SU-DHL-6 (cell line): ENCODE results near the gene IFITM1.

ENCODE experiments used
- H2AFZ ChIP-seq: fragments of 200-600 bp; sonication (generic); 2 replicates; pipeline ENCODE4 v1.6.1; 2014; ENCODE audit warnings: low read depth, mild to moderate bottlenecking, moderate library complexity, mixed read lengths, antibody characterized with exemption, low read length; ENCODE audit not compliant: severe bottlenecking
- H3F3A ChIP-seq: fragments of 200-600 bp; shearing (Covaris generic); 2 replicates; pipeline ENCODE4 v1.6.0; 2016; ENCODE audit warnings: antibody characterized with exemption, mild to moderate bottlenecking; ENCODE audit not compliant: insufficient read depth
- H3K27ac ChIP-seq: fragments of 200-600 bp; sonication (generic); 2 replicates; pipeline ENCODE4 v1.5.1; 2016; ENCODE audit warnings: low read depth, mild to moderate bottlenecking, low read length, moderate library complexity, mixed read lengths
- H3K27me3 ChIP-seq: fragments of 200-600 bp; sonication (generic), shearing (Covaris generic); 2 replicates; pipeline ENCODE4 v1.6.0; 2014; ENCODE audit warnings: mild to moderate bottlenecking, low read length
- H3K36me3 ChIP-seq: fragments of 200-600 bp; sonication (generic); 2 replicates; pipeline ENCODE4 v1.6.1; 2014; ENCODE audit warnings: mild to moderate bottlenecking, low read length, mixed read lengths
- H3K4me2 ChIP-seq: fragments of 300-600, 200-600 bp; shearing (Covaris generic), sonication (generic); 2 replicates; pipeline ENCODE4 v1.6.0; 2014; ENCODE audit warnings: low read length, low read depth, mild to moderate bottlenecking; ENCODE audit not compliant: poor library complexity, severe bottlenecking
- H3K4me3 ChIP-seq: fragments of 200-600 bp; sonication (generic); 2 replicates; pipeline ENCODE4 v1.5.1; 2014; ENCODE audit warnings: antibody characterized with exemption, low read length, mild to moderate bottlenecking, mixed read lengths; ENCODE audit not compliant: insufficient read depth, poor library complexity, severe bottlenecking
- H3K79me2 ChIP-seq: fragments of 200-600 bp; sonication (generic); 2 replicates; pipeline ENCODE4 v1.6.1; 2014; ENCODE audit warnings: mild to moderate bottlenecking, low read length, moderate library complexity; ENCODE audit not compliant: insufficient read depth
- H3K9ac ChIP-seq: fragments of 200-600 bp; sonication (generic); 2 replicates; pipeline ENCODE4 v1.7.0; 2014; ENCODE audit warnings: mild to moderate bottlenecking, low read length
- H3K9me2 ChIP-seq: fragments of 200-600 bp; sonication (generic); replicated peaks from 2 replicates; pipeline ENCODE4 v1.6.1; 2014; ENCODE audit warnings: low read length; ENCODE audit not compliant: insufficient read depth
- H3K9me3 ChIP-seq: fragments of 200-600 bp; sonication (generic); 2 replicates; pipeline ENCODE4 v1.6.1; 2014; ENCODE audit warnings: low read length, mixed read lengths; ENCODE audit not compliant: insufficient read depth
- H4K20me1 ChIP-seq: fragments of 200-600 bp; sonication (generic); 2 replicates; pipeline ENCODE4 v1.6.1; 2014; ENCODE audit warnings: low read depth, mild to moderate bottlenecking, antibody characterized with exemption, low read length, moderate library complexity, mixed read lengths
- EZH2phosphoT487 ChIP-seq: fragments of 200-600 bp; sonication (generic), shearing (Covaris generic); conservative IDR thresholded peaks from 2 replicates; pipeline ENCODE4 v1.6.1; 2018; ENCODE audit warnings: mild to moderate bottlenecking, antibody characterized with exemption, low read length, moderate library complexity, mixed read lengths
- TF ChIP-seq, protein P1 (sequence below): fragments of 200-600 bp; sonication (generic); IDR thresholded peaks from one replicate; pipeline ENCODE4 v1.5.1; 2017; ENCODE audit warnings: antibody characterized with exemption, mild to moderate bottlenecking, low read length, moderate library complexity; ENCODE audit not compliant: insufficient read depth, poor library complexity, severe bottlenecking

The IFITM1 gene

DNA sequence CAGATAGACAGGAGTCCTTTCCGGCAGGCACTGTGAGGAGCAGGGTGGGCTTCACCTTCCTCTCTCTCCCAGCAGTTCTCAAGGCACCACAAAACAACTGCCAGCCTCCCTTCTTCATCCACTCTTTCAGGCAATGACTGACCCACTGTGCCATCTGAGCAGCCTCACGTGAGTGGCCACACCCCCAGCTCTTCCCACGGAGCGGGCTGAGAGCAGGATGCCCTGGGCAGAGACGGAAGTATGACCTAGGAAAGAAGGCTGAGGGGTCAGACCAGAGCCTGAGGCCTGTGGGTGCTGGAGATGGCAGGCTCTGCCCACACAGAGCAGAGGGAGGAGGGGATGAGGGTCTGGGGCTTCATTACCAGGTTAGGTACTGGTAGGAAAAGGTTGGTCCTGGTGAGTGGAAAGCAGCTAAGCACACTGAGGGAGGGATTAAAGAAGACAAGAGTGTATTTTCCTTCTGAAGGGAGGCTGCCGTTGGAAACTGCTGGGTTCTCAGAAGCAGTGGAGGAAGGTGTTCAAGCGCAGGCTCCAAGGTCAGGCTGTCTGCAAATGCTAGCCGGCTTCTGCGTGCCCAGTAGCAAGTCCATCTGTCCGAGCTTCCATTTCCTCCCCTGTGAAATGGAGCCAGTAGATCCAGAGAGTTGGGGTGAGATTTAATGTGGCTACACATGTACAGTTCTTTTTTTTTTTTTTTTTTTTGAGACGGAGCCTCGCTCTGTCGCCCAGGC, 31.0 kb upstream of the IFITM1 start:
- TF ChIP-seq, protein P1, sequence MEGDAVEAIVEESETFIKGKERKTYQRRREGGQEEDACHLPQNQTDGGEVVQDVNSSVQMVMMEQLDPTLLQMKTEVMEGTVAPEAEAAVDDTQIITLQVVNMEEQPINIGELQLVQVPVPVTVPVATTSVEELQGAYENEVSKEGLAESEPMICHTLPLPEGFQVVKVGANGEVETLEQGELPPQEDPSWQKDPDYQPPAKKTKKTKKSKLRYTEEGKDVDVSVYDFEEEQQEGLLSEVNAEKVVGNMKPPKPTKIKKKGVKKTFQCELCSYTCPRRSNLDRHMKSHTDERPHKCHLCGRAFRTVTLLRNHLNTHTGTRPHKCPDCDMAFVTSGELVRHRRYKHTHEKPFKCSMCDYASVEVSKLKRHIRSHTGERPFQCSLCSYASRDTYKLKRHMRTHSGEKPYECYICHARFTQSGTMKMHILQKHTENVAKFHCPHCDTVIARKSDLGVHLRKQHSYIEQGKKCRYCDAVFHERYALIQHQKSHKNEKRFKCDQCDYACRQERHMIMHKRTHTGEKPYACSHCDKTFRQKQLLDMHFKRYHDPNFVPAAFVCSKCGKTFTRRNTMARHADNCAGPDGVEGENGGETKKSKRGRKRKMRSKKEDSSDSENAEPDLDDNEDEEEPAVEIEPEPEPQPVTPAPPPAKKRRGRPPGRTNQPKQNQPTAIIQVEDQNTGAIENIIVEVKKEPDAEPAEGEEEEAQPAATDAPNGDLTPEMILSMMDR = no peak
- TF ChIP-seq EZH2phosphoT487 = no peak
- Histone ChIP-seq H3K4me2 (no peak overlapping the region), H2AFZ (no peak overlapping the region), H3K4me3 (no peak overlapping the region), H3K27ac (no peak overlapping the region), H3K79me2 (no peaks in the 10 kb centered on the region), H4K20me1 (no peaks in the 10 kb centered on the region), H3F3A (no peaks in the 10 kb centered on the region), H3K9me3 (no peaks in the 10 kb centered on the region), H3K9ac (no peak overlapping the region), H3K9me2 (no peaks in the 10 kb centered on the region), H3K36me3 (no peaks in the 10 kb centered on the region), H3K27me3 (no peaks in the 10 kb centered on the region)

DNA sequence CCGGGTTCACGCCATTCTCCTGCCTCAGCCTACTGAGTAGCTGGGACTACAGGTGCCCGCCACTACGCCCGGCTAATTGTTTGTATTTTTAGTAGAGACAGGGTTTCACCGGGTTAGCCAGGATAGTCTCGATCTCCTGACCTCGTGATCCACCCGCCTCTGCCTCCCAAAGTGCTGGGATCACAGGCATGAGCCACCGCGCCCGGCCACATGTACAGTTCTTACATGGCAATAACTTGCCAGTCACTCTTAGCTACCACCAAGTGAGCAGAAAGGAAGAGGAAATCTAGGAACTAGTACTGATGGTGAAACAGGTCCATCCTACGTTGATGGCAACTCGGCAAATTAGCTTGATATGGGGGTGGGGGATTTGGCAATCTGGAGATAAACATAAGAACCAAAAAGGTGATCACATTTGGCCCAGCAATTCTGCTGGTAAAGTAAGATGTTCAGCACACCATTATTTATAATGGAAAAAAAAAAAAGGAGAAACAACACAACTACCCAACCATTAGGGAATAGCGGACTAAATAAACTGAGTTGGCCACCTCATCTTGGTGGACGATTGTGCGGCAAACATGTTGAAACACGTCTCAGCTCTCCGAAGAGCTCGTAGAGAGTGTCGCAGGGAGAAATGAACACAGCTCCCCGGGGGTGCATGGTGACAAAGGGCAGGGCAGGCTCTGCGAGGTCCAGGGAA, 30.3 kb upstream of the IFITM1 start:
- H3K27me3 ChIP-seq = no peaks in the 10 kb centered on the region
- H3K9me2 ChIP-seq = no peaks in the 10 kb centered on the region
- H3K9ac ChIP-seq = no peak overlapping the region
- no peaks in the 10 kb centered on the region for H4K20me1 ChIP-seq
- TF ChIP-seq, protein P1 = no peak
- no peak for TF ChIP-seq EZH2phosphoT487
- H3F3A ChIP-seq = no peaks in the 10 kb centered on the region
- H2AFZ ChIP-seq = no peak overlapping the region
- no peak overlapping the region for H3K4me2 ChIP-seq
- H3K79me2 ChIP-seq = no peaks in the 10 kb centered on the region
- no peaks in the 10 kb centered on the region for H3K36me3 ChIP-seq
- no peak overlapping the region for H3K27ac ChIP-seq
- no peak overlapping the region for H3K4me3 ChIP-seq
- no peaks in the 10 kb centered on the region for H3K9me3 ChIP-seq

DNA sequence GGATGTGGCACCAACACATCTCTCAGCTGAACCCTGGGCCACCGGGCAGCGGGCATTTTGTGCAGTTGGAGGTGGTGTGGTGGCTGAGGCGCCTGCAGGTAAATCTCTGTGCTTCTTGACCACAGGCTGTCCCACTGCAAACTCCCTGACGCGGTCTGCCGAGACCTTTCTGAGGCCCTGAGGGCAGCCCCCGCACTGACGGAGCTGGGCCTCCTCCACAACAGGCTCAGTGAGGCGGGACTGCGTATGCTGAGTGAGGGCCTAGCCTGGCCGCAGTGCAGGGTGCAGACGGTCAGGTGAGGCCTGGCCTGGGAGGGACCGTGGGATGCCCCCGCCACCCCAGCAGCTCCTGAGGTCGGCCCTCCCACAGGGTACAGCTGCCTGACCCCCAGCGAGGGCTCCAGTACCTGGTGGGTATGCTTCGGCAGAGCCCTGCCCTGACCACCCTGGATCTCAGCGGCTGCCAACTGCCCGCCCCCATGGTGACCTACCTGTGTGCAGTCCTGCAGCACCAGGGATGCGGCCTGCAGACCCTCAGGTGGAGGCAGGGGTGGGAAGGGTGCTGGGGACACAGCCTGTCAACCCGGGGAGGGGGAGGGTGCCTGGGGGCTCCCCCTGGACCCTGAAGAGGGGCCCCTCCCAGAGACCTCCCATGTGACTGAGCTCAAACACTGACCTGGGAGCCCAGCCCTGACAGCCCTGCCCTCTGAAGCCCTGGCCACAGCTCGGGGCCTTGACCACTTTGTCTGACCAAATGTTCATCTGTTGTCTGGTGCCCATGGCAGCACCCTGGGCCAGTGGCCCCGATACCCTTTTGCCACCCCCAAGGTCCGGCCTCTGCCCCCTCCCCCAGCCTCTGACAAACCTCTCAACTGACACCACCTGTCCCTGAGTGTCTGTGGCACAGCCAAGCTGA, 29.5 kb upstream of the IFITM1 start:
- Histone ChIP-seq H2AFZ (no peak overlapping the region), H3K4me3 (no peak overlapping the region), H3K27me3 (no peaks in the 10 kb centered on the region), H3K9me3 (no peaks in the 10 kb centered on the region), H3K9ac (no peak overlapping the region), H3K9me2 (no peaks in the 10 kb centered on the region), H3K27ac (no peak overlapping the region), H3F3A (no peaks in the 10 kb centered on the region), H3K36me3 (no peaks in the 10 kb centered on the region), H4K20me1 (no peaks in the 10 kb centered on the region), H3K79me2 (no peaks in the 10 kb centered on the region), H3K4me2 (no peak overlapping the region)
- TF ChIP-seq, protein P1 = no peak
- no peak for TF ChIP-seq EZH2phosphoT487
